Activated CD4-positive, alpha-beta memory T cell treated with anti-CD3 and anti-CD28 coated beads for 36 hours (primary cell): ENCODE measurements around the gene LDAH. TPM values are rescaled to one million over a fixed set of nuclear protein-coding genes. Genes with fewer than 3 reads are reported as not detected.

Experiments used
- CTCF ChIA-PET: fragments of 350-600 bp; sonication (Branson Sonifier 250); formaldehyde crosslinking; loops from one replicate; lab custom pipeline; 2021; ENCODE audit warnings: antibody characterized with exemption, inconsistent platforms; lab: Charles Lee
- POLR2A ChIA-PET: fragments of 350-600 bp; sonication (Branson Sonifier 250); formaldehyde crosslinking; loops from one replicate; lab custom pipeline; 2021; ENCODE audit warnings: antibody characterized with exemption; lab: Charles Lee
- DNase-seq: peaks from one replicate; pipeline ENCODE4 v3.0.0-alpha.2; 2020
- H3K27ac Mint-ChIP-seq: one replicate; pipeline ENCODE4 v1.8.0; 2021; ENCODE audit warnings: mixed read lengths
- H3K27me3 Mint-ChIP-seq: one replicate; pipeline ENCODE4 v1.8.0; 2021; ENCODE audit warnings: mixed read lengths
- H3K36me3 Mint-ChIP-seq: one replicate; pipeline ENCODE4 v1.8.0; 2021; ENCODE audit warnings: mixed read lengths
- H3K4me1 Mint-ChIP-seq: one replicate; pipeline ENCODE4 v1.8.0; 2021; ENCODE audit warnings: low read depth, mixed read lengths
- H3K4me3 Mint-ChIP-seq: one replicate; pipeline ENCODE4 v1.8.0; 2021; ENCODE audit warnings: mild to moderate bottlenecking, mixed read lengths
- H3K9me3 Mint-ChIP-seq: one replicate; pipeline ENCODE4 v1.8.0; 2021; ENCODE audit warnings: mixed read lengths
- intact Hi-C: fragments of 100-400 bp; cut with micrococcal nuclease; formaldehyde crosslinking; loops from one replicate; pipeline ENCODE4 v1.15.1; 2023
- total RNA-seq, 2 experiments: library from RNA; stranded (reverse); gene quantifications; one replicate each; pipeline ENCODE4 v1.2.3, GENCODE V29; 2021

LDAH gene
- total RNA-seq, 2 experiments from 2014 or later = 35.2 to 38.7 TPM

GRCh38 chr2:20635675-20636584, 187.0 kb downstream of the LDAH start:
- Mint-ChIP-seq H3K4me1 (no peaks in the 10 kb centered on the region), H3K27ac (no peak overlapping the region), H3K36me3 (peaks cover 9% of the 10 kb centered on the region), H3K4me3 (no peak overlapping the region), H3K9me3 (no peaks in the 10 kb centered on the region), H3K27me3 (no peaks in the 10 kb centered on the region)
- DNase-seq = peak; percentile 69
- ChIA-PET POLR2A (no interaction called here), CTCF (interaction anchor here (0.8 to 2.7 kb wide), 5 partner anchors 15 to 233 kb away, joined by 3 to 17 read pairs (median 14); partner anchors contain the start of gene HS1BP3)
- intact Hi-C loops = loop anchor here (1.0 kb wide), 1 partner anchor 193 kb away; no protein-coding TSS in a partner anchor

DNA sequence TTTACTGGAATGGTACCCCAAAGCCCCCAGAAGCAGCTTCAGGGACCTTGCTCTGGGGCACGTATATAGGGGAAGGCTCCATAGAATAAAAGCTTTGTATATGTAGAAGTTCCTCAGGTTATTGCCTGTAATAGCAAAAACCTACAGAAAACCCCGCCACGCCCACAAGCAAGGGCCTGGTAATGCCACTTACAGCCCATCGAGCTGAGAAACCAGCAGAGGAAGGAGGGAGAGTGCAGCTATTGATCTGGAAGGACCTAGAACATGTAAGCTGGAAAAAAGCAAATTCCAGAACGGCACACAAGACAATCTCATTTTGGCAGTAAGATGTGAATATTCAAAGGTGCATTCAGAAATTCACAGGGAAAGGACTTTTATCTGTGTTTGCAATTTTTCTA, 187.8 kb downstream of the LDAH start:
- Mint-ChIP-seq H3K9me3 (no peaks in the 10 kb centered on the region), H3K27me3 (no peaks in the 10 kb centered on the region), H3K27ac (no peak overlapping the region), H3K36me3 (peaks cover 9% of the 10 kb centered on the region), H3K4me3 (no peak overlapping the region), H3K4me1 (no peaks in the 10 kb centered on the region)
- DNase-seq = no peak
- intact Hi-C loops = loop anchor here (1.0 kb wide), 1 partner anchor 192 kb away; no protein-coding TSS in a partner anchor
- ChIA-PET CTCF (interaction anchor here (1.1 to 2.7 kb wide), 5 partner anchors 16 to 223 kb away, joined by 5 to 17 read pairs (median 14); partner anchors contain the start of genes HS1BP3 and RHOB), POLR2A (no interaction called here)

GRCh38 chr2:20634507-20635112, 188.3 kb downstream of the LDAH start:
- no peaks in the 10 kb centered on the region for H3K27me3 Mint-ChIP-seq
- intact Hi-C loops = loop anchor here (1.0 kb wide), 1 partner anchor 191 kb away; no protein-coding TSS in a partner anchor
- H3K4me3 Mint-ChIP-seq = no peak overlapping the region
- no peaks in the 10 kb centered on the region for H3K9me3 Mint-ChIP-seq
- CTCF ChIA-PET = interaction anchor here (1.1 to 3.8 kb wide), 7 partner anchors 8 to 223 kb away, joined by 3 to 19 read pairs (median 14); partner anchors contain the start of genes HS1BP3 and RHOB
- POLR2A ChIA-PET = no interaction called here
- no peak for DNase-seq
- H3K4me1 Mint-ChIP-seq = no peaks in the 10 kb centered on the region
- H3K36me3 Mint-ChIP-seq = peaks cover 8% of the 10 kb centered on the region
- H3K27ac Mint-ChIP-seq = no peak overlapping the region

Other genes starting within 250 kb of the LDAH start
- gene HS1BP3, start 172.0 kb downstream of the LDAH start, total RNA-seq = 10 to 100 TPM; 10.1 to 10.4 TPM
- gene GDF7, start 156.0 kb downstream of the LDAH start, total RNA-seq = under 1 TPM; 0.02 to 0.05 TPM
- not detected for gene APOB, start 221.0 kb upstream of the LDAH start, total RNA-seq